Esophagus squamous epithelium (tissue), 5 donors: ENCODE results near the gene ZNF532. TPM values are rescaled to one million over a fixed set of nuclear protein-coding genes. Genes with fewer than 3 reads are reported as not detected.
A peak's percentile ranks its signal among the peaks of the same experiment; 100 is the strongest.

Experiments used
- DNase-seq: peaks from one replicate; lab custom pipeline; 2025; lab: John Stamatoyannopoulos, UW
- H3K27ac ChIP-seq, 4 donors: fragments of 200-600 bp; sonication (generic); one replicate each; pipeline ENCODE4 v1.5.1; 2016 to 2019; ENCODE audit warnings: mild to moderate bottlenecking in 1 of 4
- H3K27me3 ChIP-seq, 4 donors: fragments of 200-600 bp; sonication (generic); 1 replicate in 3 of 4; 2 replicates in 1 of 4; pipeline versions ENCODE4 v1.5.1 to v1.6.0; 2017 to 2021; ENCODE audit warnings: antibody characterized with exemption in 1 of 4
- H3K36me3 ChIP-seq, 3 donors: fragments of 200-600 bp; sonication (generic); one replicate each; pipeline ENCODE4 v1.5.1; 2016 to 2019
- H3K4me1 ChIP-seq, 3 donors: fragments of 200-600 bp; sonication (generic); one replicate each; pipeline ENCODE4 v1.5.1; 2017 to 2019
- H3K4me3 ChIP-seq, 4 donors: fragments of 200-600 bp; sonication (generic); 1 replicate in 3 of 4; 2 replicates in 1 of 4; pipeline ENCODE4 v1.5.1; 2016 to 2019; ENCODE audit warnings: mild to moderate bottlenecking in 2 of 4, moderate library complexity in 1 of 4
- H3K9me3 ChIP-seq, 3 donors: fragments of 200-600 bp; sonication (generic); one replicate each; pipeline ENCODE4 v1.5.1; 2016 to 2019
- POLR2A ChIP-seq, 4 donors: fragments of 450-650 bp; IDR thresholded peaks; one replicate each; pipeline ENCODE4 v1.6.1; 2017; ENCODE audit warnings: antibody characterized with exemption in 4 of 4, mild to moderate bottlenecking in 4 of 4, moderate library complexity in 3 of 4
- WGBS, 2 donors: methylation state at CpG; one replicate each; pipeline ENCODE4 v1.1.5; 2018; 5-methylcytosine and 5-hydroxymethylcytosine counted together
- intact Hi-C: fragments of 100-400 bp; cut with DNase I; formaldehyde crosslinking; loops from one replicate; pipeline ENCODE4 v1.15.0; 2022
- total RNA-seq, 4 donors: library from RNA; depleted of rRNA; stranded (reverse); fragments of >200 nt; gene quantifications; one replicate each; pipeline ENCODE4 v1.1.0, GENCODE V29; 2016
- TF ChIP-seq, protein P1 (sequence below), 6 experiments: fragments of 450-650 bp in 4 of 6; fragments of 200-600 bp in 2 of 6; sonication (generic) in 2 of 6; IDR thresholded peaks; one replicate each; pipeline ENCODE4 v1.5.1; 2016 to 2019; ENCODE audit warnings: antibody characterized with exemption in 6 of 6, mild to moderate bottlenecking in 4 of 6, moderate library complexity in 4 of 6
- donor health status: DM: yes; HTN: yes; CAD: no.

Gene ZNF532
- total RNA-seq, 4 donors from 2014 or later = 30.7 to 52.3 (median 32.6) TPM

DNA sequence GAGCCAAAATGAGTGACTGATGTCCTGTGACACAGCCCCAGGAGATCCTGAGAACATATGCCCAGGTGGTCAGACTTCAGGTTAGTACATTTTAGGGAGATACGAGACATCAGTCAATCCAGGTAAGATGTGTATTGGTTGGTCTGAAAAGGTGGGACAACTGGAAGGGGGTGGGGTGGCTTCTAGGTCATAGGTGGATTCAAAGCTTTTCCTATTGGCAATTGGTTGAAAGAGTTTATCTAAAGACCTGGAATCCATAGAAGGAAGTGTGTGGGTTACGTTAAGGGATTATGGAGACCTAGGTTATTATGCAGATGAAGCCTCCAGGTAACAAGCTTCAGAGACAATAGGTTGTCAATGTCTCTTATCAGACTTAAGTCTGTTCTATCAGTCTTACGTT lies 136.5 kb downstream of the ZNF532 start:
- DNase-seq = no peak
- no peak for TF ChIP-seq POLR2A (IDR thresholded peaks at IDR 0.05)
- TF ChIP-seq, protein P1, sequence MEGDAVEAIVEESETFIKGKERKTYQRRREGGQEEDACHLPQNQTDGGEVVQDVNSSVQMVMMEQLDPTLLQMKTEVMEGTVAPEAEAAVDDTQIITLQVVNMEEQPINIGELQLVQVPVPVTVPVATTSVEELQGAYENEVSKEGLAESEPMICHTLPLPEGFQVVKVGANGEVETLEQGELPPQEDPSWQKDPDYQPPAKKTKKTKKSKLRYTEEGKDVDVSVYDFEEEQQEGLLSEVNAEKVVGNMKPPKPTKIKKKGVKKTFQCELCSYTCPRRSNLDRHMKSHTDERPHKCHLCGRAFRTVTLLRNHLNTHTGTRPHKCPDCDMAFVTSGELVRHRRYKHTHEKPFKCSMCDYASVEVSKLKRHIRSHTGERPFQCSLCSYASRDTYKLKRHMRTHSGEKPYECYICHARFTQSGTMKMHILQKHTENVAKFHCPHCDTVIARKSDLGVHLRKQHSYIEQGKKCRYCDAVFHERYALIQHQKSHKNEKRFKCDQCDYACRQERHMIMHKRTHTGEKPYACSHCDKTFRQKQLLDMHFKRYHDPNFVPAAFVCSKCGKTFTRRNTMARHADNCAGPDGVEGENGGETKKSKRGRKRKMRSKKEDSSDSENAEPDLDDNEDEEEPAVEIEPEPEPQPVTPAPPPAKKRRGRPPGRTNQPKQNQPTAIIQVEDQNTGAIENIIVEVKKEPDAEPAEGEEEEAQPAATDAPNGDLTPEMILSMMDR (IDR thresholded peaks at IDR 0.05) = no peak
- peaks cover 0 to 14% (median 0%) of the 10 kb centered on the region in 3 donors for H3K4me1 ChIP-seq

DNA sequence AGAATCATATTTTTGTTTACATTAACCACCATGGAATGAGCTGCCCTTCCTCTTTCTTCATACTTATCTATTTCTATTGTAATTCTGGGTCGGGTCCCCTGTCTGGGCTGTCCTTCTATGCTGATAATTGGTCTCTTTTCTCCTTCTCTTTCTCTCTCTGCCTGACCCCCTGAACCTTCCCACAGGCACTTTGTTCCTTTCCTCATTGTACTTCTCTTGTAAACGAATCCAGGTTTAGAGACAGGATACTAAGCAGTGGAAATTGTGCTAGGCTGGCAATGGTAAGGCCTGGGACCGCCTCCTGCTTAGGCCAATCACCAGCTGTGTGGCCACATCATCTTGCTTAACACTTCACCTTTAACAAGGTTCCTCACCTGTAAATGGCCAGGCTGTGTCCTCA lies 137.0 kb downstream of the ZNF532 start:
- intact Hi-C loops = no loop called here
- WGBS, 2 donors = 51 to 68% methylated on average over 3 of the region's 3 CpGs
- no peak for TF ChIP-seq POLR2A (IDR thresholded peaks at IDR 0.05)
- TF ChIP-seq, protein P1 (IDR thresholded peaks at IDR 0.05) = no peak
- Histone ChIP-seq H3K36me3 (no peaks in the 10 kb centered on the region), H3K27me3 (no peaks in the 10 kb centered on the region), H3K9me3 (no peaks in the 10 kb centered on the region), H3K4me3 (no peak overlapping the region), H3K4me1 (peaks cover 0 to 14% (median 0%) of the 10 kb centered on the region in 3 donors), H3K27ac (no peak overlapping the region)
- no peak for DNase-seq

More for the DNA sequence above, 136.5 kb downstream of the ZNF532 start:
- no peaks in the 10 kb centered on the region for H3K36me3 ChIP-seq
- intact Hi-C loops = no loop called here
- H3K4me3 ChIP-seq = no peak overlapping the region
- H3K27me3 ChIP-seq = no peaks in the 10 kb centered on the region
- H3K9me3 ChIP-seq = no peaks in the 10 kb centered on the region
- 82 to 100% methylated on average over 3 of the region's 3 CpGs for WGBS, 2 donors
- H3K27ac ChIP-seq = no peak overlapping the region

- H3K4me1 ChIP-seq = peaks cover 0 to 9% (median 0%) of the 10 kb centered on the region in 3 donors
- H3K9me3 ChIP-seq = no peaks in the 10 kb centered on the region
- 73 to 78% methylated on average over 7 of the region's 7 CpGs for WGBS, 2 donors
- H3K36me3 ChIP-seq = no peaks in the 10 kb centered on the region
- no peak overlapping the region for H3K4me3 ChIP-seq
- intact Hi-C loops = no loop called here
- TF ChIP-seq POLR2A (IDR thresholded peaks at IDR 0.05) = no peak
- TF ChIP-seq, protein P1 (IDR thresholded peaks at IDR 0.05) = no peak
- H3K27me3 ChIP-seq = no peaks in the 10 kb centered on the region
- no peak overlapping the region for H3K27ac ChIP-seq
- no peak for DNase-seq
Measured at GRCh38 chr18:59002974-59003594, 138.4 kb downstream of the ZNF532 start.

DNA sequence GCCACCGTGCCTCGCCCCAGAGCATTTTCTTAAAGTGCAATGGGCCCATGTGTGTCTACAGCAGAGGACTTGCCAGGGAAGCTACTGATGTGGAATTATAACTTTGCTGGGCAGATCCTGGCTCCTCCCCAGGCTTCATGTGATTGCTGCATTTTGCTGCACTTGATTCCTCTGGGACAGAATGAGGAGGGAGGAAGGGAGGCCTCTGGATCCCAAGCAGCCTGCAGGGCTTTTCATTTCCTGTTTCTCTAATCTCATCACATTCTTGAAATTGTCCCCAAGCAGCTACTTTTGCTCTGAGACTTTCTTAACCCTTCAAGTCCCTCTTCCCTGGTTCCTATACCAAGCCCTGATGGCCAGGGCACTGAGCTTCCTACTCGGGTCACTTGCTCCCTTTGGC lies 140.6 kb downstream of the ZNF532 start:
- no peaks in the 10 kb centered on the region for H3K36me3 ChIP-seq
- no peaks in the 10 kb centered on the region for H3K27me3 ChIP-seq
- H3K4me3 ChIP-seq = no peak overlapping the region
- H3K4me1 ChIP-seq = peaks cover 0 to 13% (median 0%) of the 10 kb centered on the region in 3 donors
- no peak for DNase-seq
- WGBS, 2 donors = 0 to 63% methylated on average over 1 of the region's 3 CpGs
- intact Hi-C loops = no loop called here
- no peaks in the 10 kb centered on the region for H3K9me3 ChIP-seq
- TF ChIP-seq, protein P1 (IDR thresholded peaks at IDR 0.05) = no peak
- no peak for TF ChIP-seq POLR2A (IDR thresholded peaks at IDR 0.05)
- H3K27ac ChIP-seq = peak overlapping the region in 2 of 4 donors; percentile 48 to 55

- DNase-seq = no peak
- no peak overlapping the region for H3K27ac ChIP-seq
- no peaks in the 10 kb centered on the region for H3K36me3 ChIP-seq
- no peaks in the 10 kb centered on the region for H3K9me3 ChIP-seq
- WGBS, 2 donors = 76 to 86% methylated on average over 3 of the region's 3 CpGs
- intact Hi-C loops = no loop called here
- H3K4me3 ChIP-seq = no peak overlapping the region
- TF ChIP-seq, protein P1 (IDR thresholded peaks at IDR 0.05) = no peak
- TF ChIP-seq POLR2A (IDR thresholded peaks at IDR 0.05) = no peak
- peaks cover 0 to 13% (median 0%) of the 10 kb centered on the region in 3 donors for H3K4me1 ChIP-seq
- H3K27me3 ChIP-seq = no peaks in the 10 kb centered on the region
Measured at GRCh38 chr18:59006461-59007067, 141.9 kb downstream of the ZNF532 start.
